B cell (primary cell): Measurements from ENCODE around the gene TBC1D14.

Experiments
- EZH2 ChIP-seq: IDR thresholded peaks from 2 replicates; pipeline ENCODE4 v1.6.1; 2012; ENCODE audit warnings: borderline replicate concordance, low read depth, mild to moderate bottlenecking, moderate library complexity, low read length; ENCODE audit not compliant: insufficient read depth, poor library complexity, severe bottlenecking
- TF ChIP-seq, protein P1 (sequence below): fragments of 200-600 bp; IDR thresholded peaks from one replicate; pipeline ENCODE4 v1.8.0; 2022; ENCODE audit warnings: antibody characterized with exemption, mild to moderate bottlenecking

DNA sequence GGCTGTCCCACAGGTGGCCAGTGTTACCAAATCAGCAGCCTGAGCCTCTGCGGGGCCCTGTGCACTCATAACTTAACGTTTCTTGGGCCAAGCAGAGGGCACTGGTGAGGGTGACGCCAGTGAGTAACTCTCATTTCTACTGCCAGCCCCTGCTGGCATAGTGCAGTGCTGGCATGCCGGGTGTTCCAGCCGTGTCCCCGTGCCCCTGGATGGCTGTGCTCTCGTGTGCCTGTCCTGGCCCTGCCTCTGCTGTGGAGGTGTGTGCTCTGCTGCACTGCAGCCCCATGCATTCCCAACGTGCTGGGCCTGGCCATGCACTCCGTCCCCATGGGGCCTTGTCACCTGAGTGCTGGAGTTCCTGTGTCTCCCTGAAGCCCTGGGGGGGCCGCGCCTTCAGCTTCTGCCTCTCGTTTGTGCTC lies 14.7 kb downstream of the TBC1D14 start:
- TF ChIP-seq, protein P1, sequence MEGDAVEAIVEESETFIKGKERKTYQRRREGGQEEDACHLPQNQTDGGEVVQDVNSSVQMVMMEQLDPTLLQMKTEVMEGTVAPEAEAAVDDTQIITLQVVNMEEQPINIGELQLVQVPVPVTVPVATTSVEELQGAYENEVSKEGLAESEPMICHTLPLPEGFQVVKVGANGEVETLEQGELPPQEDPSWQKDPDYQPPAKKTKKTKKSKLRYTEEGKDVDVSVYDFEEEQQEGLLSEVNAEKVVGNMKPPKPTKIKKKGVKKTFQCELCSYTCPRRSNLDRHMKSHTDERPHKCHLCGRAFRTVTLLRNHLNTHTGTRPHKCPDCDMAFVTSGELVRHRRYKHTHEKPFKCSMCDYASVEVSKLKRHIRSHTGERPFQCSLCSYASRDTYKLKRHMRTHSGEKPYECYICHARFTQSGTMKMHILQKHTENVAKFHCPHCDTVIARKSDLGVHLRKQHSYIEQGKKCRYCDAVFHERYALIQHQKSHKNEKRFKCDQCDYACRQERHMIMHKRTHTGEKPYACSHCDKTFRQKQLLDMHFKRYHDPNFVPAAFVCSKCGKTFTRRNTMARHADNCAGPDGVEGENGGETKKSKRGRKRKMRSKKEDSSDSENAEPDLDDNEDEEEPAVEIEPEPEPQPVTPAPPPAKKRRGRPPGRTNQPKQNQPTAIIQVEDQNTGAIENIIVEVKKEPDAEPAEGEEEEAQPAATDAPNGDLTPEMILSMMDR: no peak
- TF ChIP-seq EZH2: no peak
